Activated T-helper 1 cell treated with Interleukin-2 at 50 U/mL for 16 hours (primary cell): Measurements from ENCODE around the gene EFCAB13.
"Not testable (repeated sequence)": the region's sequence is repeated elsewhere in the genome, so short reads cannot be mapped to it uniquely, and the experiment has no call there.

Experiments
- DNase-seq: peaks from one replicate; pipeline ENCODE4 v3.0.0-alpha.2; 2020; ENCODE audit warnings: low read depth

EFCAB13 gene

DNA sequence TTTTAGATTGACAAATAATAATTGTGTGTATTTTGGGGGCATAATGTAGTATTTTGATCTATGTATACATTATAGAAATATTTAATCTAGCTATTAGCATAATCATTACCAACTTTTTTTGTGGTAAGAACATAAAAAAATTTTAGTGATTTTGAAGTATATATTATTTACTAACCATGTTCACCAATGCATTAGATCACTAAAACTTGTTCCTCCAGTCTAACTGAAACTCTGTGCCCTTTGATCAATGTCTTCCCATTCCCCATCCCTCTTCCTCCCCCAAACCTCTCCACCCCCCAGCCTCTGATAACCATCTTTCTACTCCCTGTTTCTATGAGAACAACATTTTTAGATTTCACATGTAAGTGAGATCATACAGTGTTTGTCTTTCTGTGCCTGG lies 8.5 kb downstream of the EFCAB13 start:
- DNase-seq: no peak

DNA sequence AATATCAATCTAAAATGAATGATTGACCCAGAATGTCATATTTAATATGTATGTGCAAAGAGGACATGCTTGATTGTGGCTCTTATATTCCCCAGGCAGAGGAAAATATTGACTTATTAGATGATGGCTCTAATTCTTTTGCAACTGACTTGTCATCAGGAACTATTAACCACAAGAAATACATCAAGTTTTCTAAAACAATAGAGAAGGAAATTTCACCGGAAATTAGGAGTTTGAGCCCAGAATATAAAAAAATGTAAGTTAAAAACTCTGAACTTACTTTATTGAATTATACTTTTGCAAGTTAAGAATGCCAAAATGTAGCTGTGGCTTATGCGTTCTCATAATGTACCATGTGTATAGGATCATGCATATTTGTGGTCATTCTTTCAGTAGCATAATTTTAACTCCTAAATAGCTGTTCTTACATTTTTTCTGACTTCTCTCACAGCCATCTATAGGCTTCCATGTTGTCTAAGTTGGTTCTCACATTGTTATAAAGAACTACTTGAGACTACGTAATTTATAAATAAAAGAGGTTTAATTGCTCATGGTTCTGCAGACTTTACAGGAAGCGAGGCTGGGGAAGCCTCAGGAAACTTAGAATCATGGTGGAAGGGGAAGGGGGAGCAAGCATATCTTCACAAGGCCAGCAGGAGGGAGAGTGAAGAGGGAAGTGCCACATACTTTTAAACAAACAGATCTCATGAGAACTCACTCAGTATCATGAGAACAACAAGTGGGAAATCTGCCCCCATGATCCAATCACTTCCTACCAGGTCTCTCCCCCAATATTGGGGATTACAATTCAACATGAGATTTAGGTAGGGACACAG lies 11.6 kb downstream of the EFCAB13 start:
- DNase-seq: no peak

DNA sequence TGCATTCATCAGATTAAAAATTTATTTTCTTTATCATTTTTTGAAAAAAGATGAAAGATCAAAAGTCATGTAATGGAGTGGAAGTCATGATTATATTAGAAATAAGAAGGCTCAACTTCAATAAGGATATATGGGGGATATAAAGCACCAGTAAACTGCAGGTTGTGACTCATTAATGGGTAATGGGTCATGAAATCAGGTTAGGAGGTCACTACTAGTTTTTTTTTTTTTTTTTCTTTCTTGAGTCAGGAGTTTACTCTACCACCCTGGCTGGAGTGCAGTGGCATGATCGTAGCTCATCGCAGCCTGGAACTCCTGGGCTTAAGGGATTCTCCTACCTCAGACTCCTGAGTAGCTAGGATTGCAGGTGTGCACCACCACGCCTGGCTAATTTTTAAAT lies 14.3 kb downstream of the EFCAB13 start:
- DNase-seq: no peak

DNA sequence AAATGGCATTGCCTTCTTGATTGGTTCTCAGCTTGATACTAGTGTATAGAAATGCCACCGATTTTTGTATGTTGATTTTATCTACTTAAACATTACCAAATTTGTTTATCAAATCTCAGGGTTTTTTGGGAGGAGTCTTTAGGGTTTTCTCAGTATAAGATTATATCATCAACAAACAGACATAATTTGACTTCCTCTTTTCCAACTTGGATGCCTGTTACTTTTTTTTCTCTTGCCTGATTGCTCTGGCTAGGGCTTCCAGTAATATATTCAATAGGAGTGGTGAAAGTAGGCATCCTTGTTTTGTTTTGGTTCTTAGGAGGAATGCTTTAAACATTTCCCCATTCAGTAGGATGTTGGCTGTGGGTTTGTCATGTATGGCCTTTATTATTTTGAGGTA lies 29.1 kb downstream of the EFCAB13 start:
- DNase-seq: no peak

DNA sequence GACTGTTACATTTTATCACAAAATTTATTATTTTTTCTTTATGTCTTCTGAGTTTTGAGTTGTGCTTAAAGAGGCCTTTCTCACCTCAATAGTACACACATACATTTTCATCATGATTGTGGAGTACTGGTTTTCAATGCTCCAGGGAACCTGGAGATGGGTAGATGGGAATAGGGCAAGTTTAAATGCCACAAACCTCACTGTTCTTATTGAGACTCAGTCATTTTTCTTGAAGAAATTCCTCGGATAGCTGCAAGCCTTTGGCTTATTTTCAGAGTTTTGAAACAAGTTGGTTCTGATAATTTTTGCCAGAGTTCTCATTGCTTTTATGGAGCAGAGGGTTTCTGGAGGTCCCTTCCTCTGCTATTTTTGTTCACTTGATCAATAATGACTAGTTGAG lies 34.9 kb downstream of the EFCAB13 start:
- DNase-seq: no peak

DNA sequence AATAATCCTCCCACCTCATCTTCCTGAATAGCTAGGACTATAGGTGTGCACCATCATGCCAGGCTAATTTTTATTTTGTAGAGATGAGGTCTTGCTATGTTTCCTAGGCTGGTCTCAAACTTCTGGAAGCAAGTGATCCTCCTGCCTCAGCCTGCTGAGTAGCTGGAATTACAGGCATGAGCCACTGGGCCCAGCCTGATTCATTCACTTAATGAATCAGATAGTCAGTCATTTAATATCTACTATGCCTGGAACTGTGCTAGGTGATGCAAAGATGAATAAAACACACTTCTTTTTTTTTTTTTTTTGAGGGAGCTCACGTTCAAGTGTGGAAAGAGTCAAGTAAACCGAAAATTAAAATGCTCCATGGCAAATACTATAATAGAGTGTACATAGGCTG lies 39.4 kb downstream of the EFCAB13 start:
- no peak for DNase-seq

DNA sequence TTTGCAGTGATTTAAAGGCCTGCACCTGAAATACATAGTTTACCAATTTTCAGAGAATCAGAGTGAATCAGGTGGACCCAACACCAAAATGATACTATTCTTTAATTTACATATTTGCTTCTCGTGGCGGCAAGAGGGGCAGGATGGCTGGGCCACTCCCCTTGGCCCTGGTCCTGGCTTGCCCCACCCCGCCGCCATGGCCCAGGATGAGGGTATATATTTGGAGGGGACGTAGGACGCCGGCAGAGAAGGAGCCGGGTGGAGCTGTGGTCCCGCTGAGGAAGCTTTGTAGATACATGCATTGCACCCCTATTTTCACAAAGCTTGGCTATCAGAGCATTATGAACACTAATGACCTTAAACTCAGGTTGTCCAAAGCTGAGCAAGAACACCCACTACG lies 43.5 kb downstream of the EFCAB13 start:
- no peak for DNase-seq

DNA sequence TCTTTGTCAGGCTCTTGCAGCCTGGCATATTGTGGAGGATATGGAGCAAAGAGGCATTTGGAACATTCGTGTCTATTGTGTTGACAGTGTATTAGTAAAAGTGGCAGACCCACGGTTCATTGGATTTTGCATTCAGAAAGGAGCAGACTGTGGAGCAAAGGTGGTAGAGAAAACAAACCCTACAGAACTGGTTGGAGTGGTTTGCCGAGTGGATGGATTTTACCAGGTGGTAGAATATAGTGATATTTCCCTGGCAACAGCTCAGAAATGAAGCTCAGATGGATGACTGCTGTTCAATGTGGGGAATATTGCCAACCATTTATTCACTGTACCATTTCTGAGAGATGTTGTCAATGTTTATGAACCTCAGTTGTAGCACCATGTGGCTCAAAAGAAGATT lies 44.5 kb downstream of the EFCAB13 start:
- DNase-seq: no peak

DNA sequence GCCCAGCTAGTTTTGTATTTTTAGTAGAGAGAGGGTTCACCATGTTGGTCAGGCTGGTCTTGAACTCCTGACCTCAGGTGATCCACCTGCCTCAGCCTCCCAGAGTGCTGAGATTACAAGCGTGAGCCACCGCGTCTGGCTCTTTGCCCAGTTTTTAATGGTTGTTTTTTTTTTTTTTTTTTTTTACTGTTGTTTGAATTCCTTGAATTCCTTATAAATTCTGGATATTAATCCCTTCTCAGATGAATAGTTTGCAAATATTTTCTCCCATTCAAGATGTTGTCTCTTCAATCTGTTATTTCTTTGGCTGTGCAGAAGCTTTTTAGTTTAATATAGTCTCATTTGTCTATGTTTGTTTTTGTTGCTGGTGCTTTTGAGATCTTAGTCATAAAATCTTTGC lies 47.1 kb downstream of the EFCAB13 start:
- not testable (repeated sequence) for DNase-seq

DNA sequence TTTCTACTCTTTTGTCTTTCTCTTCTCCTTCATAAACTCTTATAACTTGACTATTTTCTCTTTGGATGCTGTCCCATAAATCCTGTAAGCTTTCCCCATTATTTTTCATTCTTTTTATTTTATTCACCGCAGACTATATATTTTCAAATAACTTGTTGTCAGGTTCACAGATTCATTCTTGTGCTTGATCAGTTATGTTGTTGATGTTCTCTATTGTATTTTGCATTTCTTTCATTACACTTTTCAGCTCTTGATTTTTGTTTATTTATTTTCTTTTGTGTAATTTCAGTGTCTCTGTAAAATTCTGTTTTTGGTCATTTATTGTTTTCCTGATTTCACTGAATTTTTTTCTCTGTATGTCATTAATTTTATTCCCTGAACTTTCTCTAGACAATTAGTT lies 49.2 kb downstream of the EFCAB13 start:
- DNase-seq: no peak

DNA sequence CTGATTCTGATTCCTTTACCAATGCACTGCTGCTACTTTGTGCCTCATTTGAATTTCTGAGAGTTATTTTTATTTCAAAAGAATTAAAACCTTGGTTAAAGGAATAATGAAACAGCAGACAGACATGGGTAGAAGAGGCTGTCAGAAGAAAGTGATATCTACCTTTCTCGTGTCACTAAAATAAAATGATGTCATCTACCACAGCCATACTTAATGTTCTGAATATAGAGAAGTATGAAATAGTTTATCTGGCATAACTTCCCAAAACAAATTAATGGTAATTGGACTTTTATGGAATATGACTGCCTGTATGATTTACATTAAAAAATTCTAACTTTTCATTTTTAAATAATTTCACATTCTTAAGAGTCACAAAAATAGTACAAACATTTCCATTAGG lies 52.5 kb downstream of the EFCAB13 start:
- no peak for DNase-seq

DNA sequence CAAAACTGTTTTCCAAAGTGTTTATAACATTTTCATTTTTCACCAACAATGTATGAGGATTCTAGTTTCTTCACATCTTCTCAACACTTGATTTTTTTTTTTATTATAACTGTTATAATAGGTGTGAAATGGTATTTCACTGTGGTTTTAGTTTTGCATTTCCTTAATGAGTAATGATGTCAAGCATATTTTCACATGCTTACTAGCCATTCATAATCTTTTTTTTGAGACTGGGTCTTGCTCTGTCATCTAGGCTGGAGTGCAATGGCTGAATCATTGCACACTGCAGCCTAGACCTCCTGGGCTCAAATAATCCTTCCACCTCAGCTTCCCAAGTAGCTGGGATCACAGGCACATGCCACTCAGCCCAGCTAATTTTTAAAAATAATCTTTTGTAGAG lies 65.1 kb downstream of the EFCAB13 start:
- DNase-seq: no peak

DNA sequence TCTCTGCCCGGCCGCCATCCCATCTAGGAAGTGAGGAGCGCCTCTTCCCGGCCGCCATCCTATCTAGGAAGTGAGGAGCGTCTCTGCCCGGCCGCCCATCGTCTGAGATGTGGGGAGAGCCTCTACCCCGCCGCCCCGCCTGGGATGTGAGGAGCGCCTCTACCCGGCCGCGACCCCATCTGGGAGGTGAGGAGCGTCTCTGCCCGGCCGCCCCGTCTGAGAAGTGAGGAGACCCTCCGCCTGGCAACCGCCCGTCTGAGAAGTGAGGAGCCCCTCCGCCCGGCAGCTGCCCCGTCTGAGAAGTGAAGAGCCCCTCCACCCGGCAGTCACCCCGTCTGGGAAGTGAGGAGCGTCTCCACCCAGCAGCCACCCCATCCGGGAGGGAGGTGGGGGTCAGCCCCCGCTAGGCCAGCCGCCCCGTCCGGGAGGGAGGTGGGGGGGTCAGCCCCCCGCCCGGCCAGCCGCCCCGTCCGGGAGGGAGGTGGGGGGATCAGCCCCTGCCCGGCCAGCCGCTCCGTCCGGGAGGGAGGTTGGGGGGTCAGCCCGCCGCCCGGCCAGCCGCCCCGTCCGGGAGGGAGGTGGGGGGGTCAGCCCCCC lies 73.9 kb downstream of the EFCAB13 start:
- not testable (repeated sequence) for DNase-seq

DNA sequence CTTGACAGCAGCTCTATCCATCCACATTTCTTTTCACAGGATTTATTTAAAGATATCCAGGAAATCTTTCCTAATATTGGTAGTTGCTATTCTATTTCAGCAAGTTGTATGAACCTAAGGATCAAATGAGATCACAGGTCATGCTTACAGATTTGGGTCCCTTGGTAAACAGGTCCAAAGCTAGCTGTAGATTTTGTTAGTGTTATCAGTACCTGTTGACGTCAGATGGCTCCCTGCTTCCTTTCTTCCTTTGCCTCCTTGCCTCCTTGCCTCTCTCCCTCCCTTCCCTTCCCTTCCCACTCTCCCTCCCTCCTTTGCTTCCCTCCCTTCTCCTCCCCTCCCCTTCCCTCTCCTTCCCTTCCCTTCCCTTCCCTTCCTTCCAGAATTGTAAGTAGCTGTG lies 76.6 kb downstream of the EFCAB13 start:
- no peak for DNase-seq

DNA sequence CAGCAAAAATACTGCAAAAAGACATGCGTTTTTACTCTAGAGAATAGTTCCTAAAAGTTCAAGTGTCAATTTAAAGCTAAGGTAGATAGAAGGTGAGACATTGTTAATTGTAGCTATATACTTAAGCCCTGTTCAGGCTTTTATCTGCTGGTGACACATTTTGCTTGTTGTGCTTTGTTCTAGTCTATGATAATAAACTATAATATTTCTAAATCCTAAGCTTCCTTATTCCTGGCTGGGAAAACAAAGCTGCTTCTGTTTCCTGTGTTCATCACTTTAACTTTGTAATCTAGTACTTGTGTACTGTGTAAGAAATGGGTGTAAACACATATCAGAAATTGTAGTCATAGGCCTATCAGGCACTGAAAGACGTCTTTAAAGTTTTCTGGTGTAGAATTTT lies 77.3 kb downstream of the EFCAB13 start:
- DNase-seq: no peak

DNA sequence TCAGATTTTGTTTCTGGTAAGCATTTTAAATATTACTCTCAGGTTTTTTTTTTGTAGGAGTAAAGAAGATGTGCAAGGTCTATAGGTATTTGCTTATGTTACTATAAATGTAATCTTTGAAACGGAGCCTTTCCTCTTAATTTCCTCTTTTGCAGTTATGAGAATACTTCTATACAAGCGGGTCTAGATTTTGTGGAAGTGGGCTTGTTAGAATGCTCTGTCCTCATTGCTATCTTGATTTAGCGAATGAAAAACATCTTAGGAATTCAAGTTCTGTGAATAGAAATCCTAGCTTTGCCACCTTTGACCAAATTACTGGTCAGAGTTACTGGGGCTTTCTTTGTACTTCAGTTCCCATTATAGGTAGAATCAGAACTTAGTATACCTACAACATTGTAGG lies 80.3 kb downstream of the EFCAB13 start:
- no peak for DNase-seq

DNA sequence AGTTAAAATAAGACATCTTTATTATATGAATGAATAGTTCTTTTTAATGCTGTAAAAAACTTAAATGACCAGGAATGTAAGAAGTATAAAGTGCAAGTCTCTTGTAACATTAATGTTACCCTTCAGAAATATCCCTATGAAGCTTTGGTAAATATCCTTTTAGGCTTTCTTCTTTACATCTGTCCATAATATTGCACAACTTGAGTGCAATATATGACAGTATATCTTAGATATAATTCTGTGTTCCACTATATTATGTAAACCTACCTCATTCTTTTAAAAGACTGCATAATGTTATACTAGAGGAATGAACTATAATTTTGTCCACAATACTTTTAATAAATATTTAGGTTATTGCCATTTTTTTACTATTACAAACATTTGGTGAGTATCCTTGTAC lies 81.1 kb downstream of the EFCAB13 start:
- DNase-seq: no peak

DNA sequence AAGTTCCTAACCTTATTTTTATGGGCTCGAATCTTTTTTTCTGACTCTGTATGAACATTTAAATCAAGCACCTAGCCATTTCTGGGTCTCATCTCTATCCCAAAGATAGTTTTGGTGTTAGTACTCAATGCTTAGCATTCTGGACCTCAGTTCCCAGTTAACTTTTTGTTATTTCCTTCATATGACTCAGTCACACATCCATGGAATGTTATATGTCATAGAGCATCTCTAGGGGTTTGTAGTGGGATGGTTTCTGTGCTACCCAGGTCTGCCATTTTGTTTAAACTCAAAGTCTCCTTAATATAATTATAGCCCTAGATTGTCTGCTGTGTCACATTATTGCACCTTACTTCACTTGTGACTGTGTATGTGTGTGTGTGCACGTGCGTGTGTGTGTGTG lies 90.1 kb downstream of the EFCAB13 start:
- no peak for DNase-seq

DNA sequence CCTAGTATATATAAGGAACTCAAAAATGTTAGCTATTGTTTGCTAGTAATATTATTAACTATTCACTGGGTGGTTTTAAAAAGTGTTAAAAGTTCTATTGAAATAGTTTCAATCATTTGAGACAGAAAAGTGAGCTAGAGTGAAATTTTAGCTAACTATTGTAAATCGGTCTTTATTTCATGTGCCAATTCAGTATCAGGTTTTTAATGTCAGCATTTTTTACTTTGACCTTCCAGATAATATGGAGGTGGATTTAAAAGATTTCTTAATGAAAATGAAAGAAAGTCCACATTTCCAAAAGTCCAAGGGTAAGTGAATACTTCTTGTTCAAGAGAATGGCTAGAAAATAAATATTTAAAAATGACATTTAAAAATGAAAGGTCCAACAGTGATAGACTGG lies 90.9 kb downstream of the EFCAB13 start:
- no peak for DNase-seq

DNA sequence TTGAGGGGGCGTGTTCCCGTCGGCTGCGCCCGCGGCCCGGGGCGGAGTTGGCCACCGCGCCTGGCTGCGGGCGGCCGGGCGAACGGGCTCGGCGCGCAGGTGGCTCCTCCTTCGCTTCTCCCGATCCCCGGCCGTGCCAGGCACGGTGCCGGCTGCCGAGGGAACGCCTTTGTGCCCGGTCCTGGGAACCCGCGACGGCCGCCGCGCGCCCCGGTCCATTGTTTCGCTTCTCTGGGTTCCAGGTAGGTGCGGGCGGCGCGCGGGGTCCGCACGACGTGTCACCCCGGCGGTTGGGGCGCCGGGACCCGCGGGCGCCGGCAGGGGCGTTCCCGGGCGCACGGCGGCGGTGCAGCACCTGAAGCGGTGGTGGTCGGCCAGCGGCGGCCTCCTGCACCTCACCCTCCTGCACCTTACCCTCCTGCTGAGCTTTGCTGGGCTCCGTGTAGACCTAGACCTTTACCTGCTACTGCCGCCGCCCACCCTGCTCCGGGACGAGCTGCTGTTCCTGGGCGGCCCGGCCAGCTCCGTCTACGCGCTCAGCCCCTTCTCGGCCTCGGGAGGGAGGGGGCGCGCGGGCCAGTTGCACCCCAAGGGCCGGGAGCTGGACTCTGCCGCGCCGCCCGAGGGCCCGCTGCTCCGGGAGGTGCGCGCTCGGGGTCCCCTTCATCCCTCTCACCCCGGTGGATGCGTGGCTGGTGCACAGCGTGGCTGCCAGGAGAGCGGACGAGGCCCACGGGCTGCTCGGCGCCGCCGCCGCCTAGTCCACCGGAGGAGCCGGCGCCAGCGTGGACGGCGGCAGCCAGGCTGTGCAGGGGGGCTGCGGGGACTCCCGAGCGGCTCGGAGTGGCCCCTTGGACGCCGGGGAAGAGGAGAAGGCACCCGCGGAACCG lies 99.9 kb downstream of the EFCAB13 start:
- no peak for DNase-seq

DNA sequence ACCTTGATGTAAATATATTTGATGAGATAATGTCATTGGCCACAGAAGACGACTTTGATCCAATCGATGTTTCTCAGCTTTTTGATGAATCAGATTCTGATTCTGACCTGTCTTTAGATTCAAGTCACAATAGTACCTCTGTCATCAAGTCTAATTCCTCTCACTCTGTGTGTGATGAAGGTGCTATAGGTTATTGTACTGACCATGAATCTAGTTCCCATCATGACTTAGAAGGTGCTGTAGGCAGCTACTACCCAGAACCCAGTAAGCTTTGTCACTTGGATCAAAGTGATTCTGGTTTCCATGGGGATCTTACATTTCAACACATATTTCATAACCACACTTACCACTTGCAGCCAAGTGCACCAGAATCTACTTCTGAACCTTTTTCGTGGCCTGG lies 101.5 kb downstream of the EFCAB13 start:
- not testable (repeated sequence) for DNase-seq

DNA sequence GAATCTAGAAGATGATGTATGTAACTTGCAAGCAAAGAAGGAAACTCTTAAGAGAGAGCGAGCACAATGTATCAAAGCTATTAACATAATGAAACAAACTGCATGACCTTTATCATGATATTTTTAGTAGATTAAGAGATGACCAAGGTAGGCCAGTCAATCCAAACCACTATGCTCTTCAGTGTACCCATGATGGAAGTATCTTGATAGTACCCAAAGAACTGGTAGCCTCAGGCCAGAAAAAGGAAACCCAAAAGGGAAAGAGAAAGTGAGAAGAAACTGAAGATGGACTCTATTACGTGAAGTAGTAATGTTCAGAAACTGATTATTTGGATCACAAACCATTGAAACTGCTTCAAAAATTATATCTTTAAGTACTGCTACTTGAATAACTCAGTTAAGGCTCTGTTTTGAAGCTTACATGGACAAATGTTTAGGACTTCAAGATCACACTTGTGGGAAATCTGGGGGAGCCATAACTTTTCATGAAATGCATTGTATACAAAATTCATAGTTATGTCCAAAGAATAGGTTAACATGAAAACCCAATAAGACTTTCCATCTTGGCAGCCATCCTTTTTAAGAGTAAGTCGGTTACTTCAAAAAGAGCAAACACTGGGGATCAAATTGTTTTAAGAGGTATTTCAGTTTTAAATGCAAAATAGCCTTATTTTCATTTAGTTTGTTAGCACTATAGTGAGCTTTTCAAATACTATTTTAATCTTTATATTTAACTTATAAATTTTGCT lies 102.3 kb downstream of the EFCAB13 start:
- not testable (repeated sequence) for DNase-seq
